ENCODE data around the gene HOMEZ. TPM values are rescaled to one million over a fixed set of nuclear protein-coding genes. Genes with fewer than 3 reads are reported as not detected.

The HOMEZ gene
- total RNA-seq, 2 donors from 2014 or later, result 23.8 to 32.0 TPM

DNA sequence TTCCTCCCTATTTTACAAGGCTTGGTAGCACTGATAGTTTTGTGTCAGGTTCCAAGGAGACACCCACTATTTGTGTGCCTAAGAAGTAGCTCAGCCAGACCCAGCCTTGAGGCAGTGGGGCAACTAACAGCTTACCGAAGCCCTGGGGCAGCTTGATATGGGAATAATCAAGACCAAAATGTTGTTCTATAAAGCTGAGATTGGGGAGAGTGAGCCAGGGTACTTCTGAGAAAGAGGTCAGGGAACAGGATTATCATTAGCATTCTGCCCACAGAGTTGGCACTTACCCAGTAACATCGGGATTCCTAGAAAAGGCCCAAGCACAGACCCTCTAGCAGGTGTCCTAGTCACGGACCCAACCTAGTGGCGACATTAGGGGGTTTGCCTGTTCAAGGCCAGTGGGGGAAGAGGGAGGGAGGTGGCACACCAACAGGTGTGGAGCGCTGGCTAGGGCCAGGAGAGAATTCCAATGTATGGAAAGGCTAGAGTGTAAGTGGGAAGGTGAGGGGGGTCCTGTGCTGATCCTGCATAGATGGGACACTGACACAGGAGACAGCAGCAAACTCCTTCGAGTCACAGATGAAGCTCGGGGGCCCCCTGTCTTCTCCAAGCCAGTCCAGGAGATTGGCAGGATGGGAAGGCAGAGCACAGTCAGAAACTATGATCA is 11.8 kb upstream of the HOMEZ start:
- Histone ChIP-seq H3K9ac (ENCODE audit: extremely low read depth, low read length, poor library complexity, severe bottlenecking) (no peak overlapping the region), H3K36me3 (ENCODE audit: control insufficient read depth, insufficient read depth, low read length) (peaks cover 6% of the 10 kb centered on the region), H3K27ac (ENCODE audit: low read depth, low read length) (no peak overlapping the region), H3K9me3 (ENCODE audit: control insufficient read depth, low read length) (no peaks in the 10 kb centered on the region), H3K27me3 (ENCODE audit: control insufficient read depth, insufficient read depth, low read length, poor library complexity, severe bottlenecking) (no peaks in the 10 kb centered on the region), H3K4me1 (ENCODE audit: control insufficient read depth, insufficient read depth, low read length) (no peaks in the 10 kb centered on the region), H3K4me3 (ENCODE audit: low read length) (no peak overlapping the region)
- Mint-ChIP-seq H3K4me1 (peaks cover 16% of the 10 kb centered on the region), H3K27me3 (ENCODE audit: insufficient read depth) (peaks cover 49% of the 10 kb centered on the region), H3K4me3 (no peak overlapping the region), H3K27ac (no peak overlapping the region), H3K36me3 (ENCODE audit: low read depth) (peaks cover 3% of the 10 kb centered on the region), H3K9me3 (no peaks in the 10 kb centered on the region)
- WGBS, 2 experiments (ENCODE audit: insufficient coverage in 1 of 2, insufficient read length in 1 of 2), result 94 to 97% methylated on average over 7 of the region's 7 CpGs
- no peak for DNase-seq
- TF ChIP-seq CTCF (conservative IDR thresholded peaks at IDR 0.05), result no peak

DNA sequence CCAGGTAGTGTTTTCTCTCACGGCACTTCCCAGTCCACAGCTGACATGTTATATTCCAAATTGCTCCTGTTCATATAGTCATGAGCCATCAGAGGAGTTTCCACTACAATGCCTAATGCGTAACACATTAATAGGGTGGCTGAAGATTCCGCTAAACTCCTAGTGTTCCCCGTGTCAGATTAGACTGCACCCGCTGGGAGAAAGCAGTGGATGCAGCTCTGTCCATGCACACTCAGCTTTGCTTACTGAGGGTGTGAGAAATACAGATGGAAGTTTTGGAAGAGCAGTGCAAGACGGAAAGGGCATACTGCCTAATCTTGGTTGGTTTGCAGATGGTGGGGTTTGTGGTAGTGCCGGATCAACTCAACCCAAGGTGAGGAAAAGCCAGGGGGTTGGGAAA is 11.2 kb upstream of the HOMEZ start:
- no peak overlapping the region for H3K27ac Mint-ChIP-seq
- no peaks in the 10 kb centered on the region for H3K4me1 ChIP-seq (ENCODE audit: control insufficient read depth, insufficient read depth, low read length)
- H3K9me3 Mint-ChIP-seq, result no peaks in the 10 kb centered on the region
- H3K9ac ChIP-seq (ENCODE audit: extremely low read depth, low read length, poor library complexity, severe bottlenecking), result no peak overlapping the region
- no peaks in the 10 kb centered on the region for H3K9me3 ChIP-seq (ENCODE audit: control insufficient read depth, low read length)
- peaks cover 5% of the 10 kb centered on the region for H3K27me3 ChIP-seq (ENCODE audit: control insufficient read depth, insufficient read depth, low read length, poor library complexity, severe bottlenecking)
- TF ChIP-seq CTCF (conservative IDR thresholded peaks at IDR 0.05), result no peak
- peaks cover 3% of the 10 kb centered on the region for H3K36me3 Mint-ChIP-seq (ENCODE audit: low read depth)
- peaks cover 6% of the 10 kb centered on the region for H3K36me3 ChIP-seq (ENCODE audit: control insufficient read depth, insufficient read depth, low read length)
- no peak overlapping the region for H3K4me3 ChIP-seq (ENCODE audit: low read length)
- H3K27me3 Mint-ChIP-seq (ENCODE audit: insufficient read depth), result peaks cover 51% of the 10 kb centered on the region
- WGBS, 2 experiments (ENCODE audit: insufficient coverage in 1 of 2, insufficient read length in 1 of 2), result 90 to 93% methylated on average over 6 to 7 of the region's 7 CpGs
- DNase-seq, result no peak
- H3K4me1 Mint-ChIP-seq, result peaks cover 16% of the 10 kb centered on the region
- no peak overlapping the region for H3K27ac ChIP-seq (ENCODE audit: low read depth, low read length)
- H3K4me3 Mint-ChIP-seq, result no peak overlapping the region

DNA sequence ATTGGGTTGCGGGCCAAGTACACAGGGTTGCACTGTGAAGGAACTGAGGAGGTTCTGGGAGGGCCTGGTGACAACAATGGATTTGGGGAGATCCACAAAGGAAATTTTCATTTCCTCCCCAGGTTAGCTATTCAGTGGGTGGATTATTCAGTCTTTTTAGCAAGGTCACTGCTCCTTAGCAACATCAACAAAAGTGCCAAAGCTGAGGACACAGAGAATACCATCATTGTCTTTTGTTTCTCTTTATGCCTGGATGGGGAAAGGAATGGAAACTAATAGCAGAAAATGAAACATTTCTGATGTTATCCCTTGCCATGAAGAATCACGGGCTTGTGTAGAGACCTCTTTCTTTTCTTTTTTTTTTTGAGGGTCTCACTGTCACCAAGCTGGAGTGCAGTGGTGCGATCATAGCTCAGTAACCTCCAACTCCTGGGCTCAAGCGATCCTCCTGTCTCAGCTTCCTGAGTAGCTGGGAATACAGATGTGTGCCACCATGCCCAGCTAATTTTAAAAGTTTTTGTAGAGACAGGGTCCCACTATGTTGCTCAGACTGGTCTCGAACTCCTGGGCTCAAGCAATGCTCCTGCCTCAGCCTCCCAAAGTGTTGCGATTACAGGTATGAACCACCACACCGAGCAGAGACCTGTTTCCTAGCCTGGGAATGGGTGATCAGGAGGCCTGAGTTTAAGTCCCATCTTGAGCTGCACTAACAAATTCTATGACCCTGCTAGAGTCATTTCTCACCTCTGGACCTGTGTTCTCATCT is 10.3 kb upstream of the HOMEZ start:
- H3K9me3 ChIP-seq (ENCODE audit: control insufficient read depth, low read length), result no peaks in the 10 kb centered on the region
- H3K4me1 ChIP-seq (ENCODE audit: control insufficient read depth, insufficient read depth, low read length), result no peaks in the 10 kb centered on the region
- Mint-ChIP-seq H3K9me3 (no peaks in the 10 kb centered on the region), H3K4me1 (peaks cover 16% of the 10 kb centered on the region), H3K27ac (no peak overlapping the region), H3K27me3 (ENCODE audit: insufficient read depth) (peaks cover 60% of the 10 kb centered on the region), H3K4me3 (no peak overlapping the region), H3K36me3 (ENCODE audit: low read depth) (peaks cover 3% of the 10 kb centered on the region)
- no peak overlapping the region for H3K4me3 ChIP-seq (ENCODE audit: low read length)
- DNase-seq, result no peak
- no peak for TF ChIP-seq CTCF (conservative IDR thresholded peaks at IDR 0.05)
- H3K9ac ChIP-seq (ENCODE audit: extremely low read depth, low read length, poor library complexity, severe bottlenecking), result no peak overlapping the region
- 92 to 97% methylated on average over 7 of the region's 7 CpGs for WGBS, 2 experiments (ENCODE audit: insufficient coverage in 1 of 2, insufficient read length in 1 of 2)
- H3K27ac ChIP-seq (ENCODE audit: low read depth, low read length), result no peak overlapping the region
- H3K36me3 ChIP-seq (ENCODE audit: control insufficient read depth, insufficient read depth, low read length), result peaks cover 6% of the 10 kb centered on the region
- peaks cover 14% of the 10 kb centered on the region for H3K27me3 ChIP-seq (ENCODE audit: control insufficient read depth, insufficient read depth, low read length, poor library complexity, severe bottlenecking)

Measured in endodermal cell (in vitro differentiated cells).